Measurements from ENCODE around the gene NPR2.

The NPR2 gene

GRCh38 chr9:35791297-35791921 lies at the start of gene NPR2:
Gene NPR2 (plus strand): TSS chr9:35791591. CDS start chr9:35792409, 818 bp downstream.
- in situ Hi-C loops (cut with MboI; ENCODE audit: low sequenced_read_pairs): no loop called here

GRCh38 chr9:35741740-35742139 lies 49.7 kb upstream of the NPR2 start:
- in situ Hi-C loops (cut with MboI; ENCODE audit: low sequenced_read_pairs): no loop called here

GRCh38 chr9:35743452-35743851 lies 47.9 kb upstream of the NPR2 start:
- in situ Hi-C loops (cut with MboI; ENCODE audit: low sequenced_read_pairs): no loop called here

GRCh38 chr9:35743880-35744518 lies 47.4 kb upstream of the NPR2 start:
- in situ Hi-C loops (cut with MboI; ENCODE audit: low sequenced_read_pairs): no loop called here

- in situ Hi-C loops (cut with MboI; ENCODE audit: low sequenced_read_pairs): no loop called here
These were observed 45.8 kb upstream of the NPR2 start for GRCh38 chr9:35745569-35745968.

GRCh38 chr9:35746583-35746982 lies 44.8 kb upstream of the NPR2 start:
- in situ Hi-C loops (cut with MboI; ENCODE audit: low sequenced_read_pairs): no loop called here

GRCh38 chr9:35748242-35748857 lies 43.0 kb upstream of the NPR2 start:
- in situ Hi-C loops (cut with MboI; ENCODE audit: low sequenced_read_pairs): no loop called here

- in situ Hi-C loops (cut with MboI; ENCODE audit: low sequenced_read_pairs): no loop called here
These were observed 42.4 kb upstream of the NPR2 start, which contains the start of the genes GBA2 and RGP1 for GRCh38 chr9:35748858-35749514. Gene GBA2 (minus strand): TSS chr9:35749228. CDS start chr9:35748704, 524 bp downstream. Gene RGP1 (plus strand): TSS chr9:35749287. CDS start chr9:35749756, 469 bp downstream.

- in situ Hi-C loops (cut with MboI; ENCODE audit: low sequenced_read_pairs): no loop called here
These were observed 41.7 kb upstream of the NPR2 start for GRCh38 chr9:35749515-35750255.

GRCh38 chr9:35750256-35750531 lies 41.2 kb upstream of the NPR2 start:
- in situ Hi-C loops (cut with MboI; ENCODE audit: low sequenced_read_pairs): no loop called here

GRCh38 chr9:35753466-35753865 lies 37.9 kb upstream of the NPR2 start:
- in situ Hi-C loops (cut with MboI; ENCODE audit: low sequenced_read_pairs): no loop called here

- in situ Hi-C loops (cut with MboI; ENCODE audit: low sequenced_read_pairs): no loop called here
These were observed 37.1 kb upstream of the NPR2 start, which contains the start of gene MSMP for GRCh38 chr9:35754264-35754663. Gene MSMP (minus strand): TSS chr9:35754276. CDS start chr9:35754129, 147 bp downstream.

GRCh38 chr9:35755071-35755470 lies 36.3 kb upstream of the NPR2 start:
- in situ Hi-C loops (cut with MboI; ENCODE audit: low sequenced_read_pairs): no loop called here

- in situ Hi-C loops (cut with MboI; ENCODE audit: low sequenced_read_pairs): no loop called here
These were observed 34.8 kb upstream of the NPR2 start for GRCh38 chr9:35756275-35757225.

GRCh38 chr9:35757226-35757891 lies 34.0 kb upstream of the NPR2 start:
- in situ Hi-C loops (cut with MboI; ENCODE audit: low sequenced_read_pairs): no loop called here

- in situ Hi-C loops (cut with MboI; ENCODE audit: low sequenced_read_pairs): no loop called here
These were observed 33.5 kb upstream of the NPR2 start for GRCh38 chr9:35757892-35758275.

- in situ Hi-C loops (cut with MboI; ENCODE audit: low sequenced_read_pairs): no loop called here
These were observed 32.8 kb upstream of the NPR2 start for GRCh38 chr9:35758475-35759050.

GRCh38 chr9:35759795-35760194 lies 31.6 kb upstream of the NPR2 start:
- in situ Hi-C loops (cut with MboI; ENCODE audit: low sequenced_read_pairs): no loop called here

- in situ Hi-C loops (cut with MboI; ENCODE audit: low sequenced_read_pairs): no loop called here
These were observed 30.7 kb upstream of the NPR2 start for GRCh38 chr9:35760651-35761050.

Measured in HL-60/S4 treated with retinoic acid at 250 ng/mL for 4 days and 3 days (cell line).